HepG2 (cell line): ENCODE data around the gene DIAPH3. TPM values are rescaled to one million over a fixed set of nuclear protein-coding genes. Genes with fewer than 3 reads are reported as not detected.

ENCODE experiments used
- ATF1 ChIP-seq: IDR thresholded peaks from 2 replicates; pipeline ENCODE4 v1.6.1; 2016; ENCODE audit warnings: mild to moderate bottlenecking, control low read depth
- CCAR2 ChIP-seq: fragments of 200-400 bp; formaldehyde crosslinking; optimal IDR thresholded peaks from 2 replicates; pipeline ENCODE3; 2018; ENCODE audit warnings: low read depth, mild to moderate bottlenecking, low read length, moderate library complexity
- DBP ChIP-seq: sonication (generic); formaldehyde crosslinking; IDR thresholded peaks from 2 replicates; pipeline ENCODE4 v1.4.0; 2020; ENCODE audit warnings: missing genetic modification reagents; ENCODE audit errors: not compliant biosample characterization
- FOXO4 ChIP-seq: sonication (generic); formaldehyde crosslinking; conservative IDR thresholded peaks from 2 replicates; pipeline ENCODE4 v1.8.1; 2023; ENCODE audit warnings: missing genetic modification reagents
- ISL2 ChIP-seq: sonication (generic); formaldehyde crosslinking; IDR thresholded peaks from 2 replicates; pipeline ENCODE4 v1.5.0; 2020; ENCODE audit warnings: missing genetic modification reagents
- ISX ChIP-seq: sonication (generic); formaldehyde crosslinking; conservative IDR thresholded peaks from 2 replicates; pipeline ENCODE4 v1.5.0; 2020; ENCODE audit warnings: missing genetic modification reagents
- JUN ChIP-seq: sonication (generic); formaldehyde crosslinking; IDR thresholded peaks from 2 replicates; pipeline ENCODE4 v1.4.0; 2020; ENCODE audit warnings: mild to moderate bottlenecking, missing genetic modification reagents
- MNT ChIP-seq: fragments of 450-650 bp; IDR thresholded peaks from 2 replicates; pipeline ENCODE4 v1.6.1; 2016
- PTBP1 ChIP-seq: fragments of 200-400 bp; formaldehyde crosslinking; IDR thresholded peaks from 2 replicates; pipeline ENCODE4 v1.6.1; 2018; ENCODE audit warnings: low read length, low read depth; ENCODE audit not compliant: poor library complexity, severe bottlenecking
- SATB2 ChIP-seq: sonication (generic); formaldehyde crosslinking; IDR thresholded peaks from 2 replicates; pipeline ENCODE4 v1.5.0; 2020; ENCODE audit warnings: missing genetic modification reagents
- SP4 ChIP-seq: sonication (generic); formaldehyde crosslinking; IDR thresholded peaks from 2 replicates; pipeline ENCODE4 v1.8.1; 2023; ENCODE audit warnings: mild to moderate bottlenecking, missing genetic modification reagents
- ZC3H4 ChIP-seq: sonication (generic); formaldehyde crosslinking; IDR thresholded peaks from 2 replicates; pipeline ENCODE4 v1.4.0; 2020; ENCODE audit warnings: missing genetic modification reagents, borderline replicate concordance
- ZKSCAN5 ChIP-seq: sonication (generic); formaldehyde crosslinking; IDR thresholded peaks from 2 replicates; pipeline ENCODE4 v1.5.1; 2020; ENCODE audit warnings: mild to moderate bottlenecking, missing genetic modification reagents
- ZNF12 ChIP-seq: sonication (generic); formaldehyde crosslinking; IDR thresholded peaks from 2 replicates; pipeline ENCODE4 v1.5.0; 2020; ENCODE audit warnings: missing genetic modification reagents
- ZNF143 ChIP-seq: sonication (generic); formaldehyde crosslinking; IDR thresholded peaks from 2 replicates; pipeline ENCODE4 v1.4.0; 2020; ENCODE audit warnings: missing genetic modification reagents
- ZNF17 ChIP-seq: sonication (generic); formaldehyde crosslinking; IDR thresholded peaks from 2 replicates; pipeline ENCODE4 v1.5.0; 2020; ENCODE audit warnings: mild to moderate bottlenecking, missing genetic modification reagents
- ZNF580 ChIP-seq: IDR thresholded peaks from 2 replicates; pipeline ENCODE4 v1.6.1; 2016; ENCODE audit warnings: low read depth, borderline replicate concordance
- ZNF678 ChIP-seq: sonication (generic); formaldehyde crosslinking; IDR thresholded peaks from 2 replicates; pipeline ENCODE4 v1.4.0; 2020; ENCODE audit warnings: mild to moderate bottlenecking, missing genetic modification reagents
- ZNF766 ChIP-seq: sonication (generic); formaldehyde crosslinking; IDR thresholded peaks from 2 replicates; pipeline ENCODE4 v1.5.0; 2020; ENCODE audit warnings: missing genetic modification reagents, borderline replicate concordance
- ZNF772 ChIP-seq: sonication (generic); formaldehyde crosslinking; IDR thresholded peaks from 2 replicates; pipeline ENCODE4 v1.5.0; 2020; ENCODE audit warnings: mild to moderate bottlenecking, missing genetic modification reagents
- ZNF841 ChIP-seq: sonication (generic); formaldehyde crosslinking; IDR thresholded peaks from 2 replicates; pipeline ENCODE4 v1.8.1; 2023; ENCODE audit warnings: missing genetic modification reagents, borderline replicate concordance
- ZSCAN12 ChIP-seq: sonication (generic); formaldehyde crosslinking; IDR thresholded peaks from 2 replicates; pipeline ENCODE4 v1.9.0; 2021; ENCODE audit warnings: mild to moderate bottlenecking, missing genetic modification reagents
- ZSCAN21 ChIP-seq: sonication (generic); formaldehyde crosslinking; IDR thresholded peaks from 2 replicates; pipeline ENCODE4 v1.8.0; 2022; ENCODE audit warnings: mild to moderate bottlenecking, missing genetic modification reagents, moderate library complexity, borderline replicate concordance
- polyA plus RNA-seq, 8 experiments: library from polyadenylated mRNA; depleted of rRNA in 3 of 8; stranded (reverse) in 7 of 8; unstranded in 1 of 8; fragments of >200 nt; fragmentation: Illumina TruSeq in 4 of 8; extraction: Trizol in 4 of 8; gene quantifications; 2 replicates each; pipeline versions ENCODE4 v1.2.1 to v1.2.3, GENCODE V29; 2011 to 2016; ENCODE audit warnings: low read depth in 4 of 8, missing spikeins in 1 of 8, mixed read lengths in 1 of 8; ENCODE audit not compliant: insufficient read depth in 1 of 8
- total RNA-seq, 5 experiments: library from RNA; depleted of rRNA; stranded (reverse); fragments of >200 nt; fragmentation: Illumina TruSeq; extraction: Trizol; gene quantifications; 2 replicates each; pipeline ENCODE4 v1.2.3, GENCODE V29; 2016; ENCODE audit warnings: low read depth in 1 of 5
- TF ChIP-seq, protein P1 (sequence below): IDR thresholded peaks from 2 replicates; pipeline ENCODE4 v1.6.1; 2016
- TF ChIP-seq, protein P2 (sequence below): sonication (generic); formaldehyde crosslinking; IDR thresholded peaks from 2 replicates; pipeline ENCODE4 v1.8.0; 2022; ENCODE audit warnings: mild to moderate bottlenecking, missing genetic modification reagents, moderate library complexity

The DIAPH3 gene
- total and polyA plus RNA-seq, 2 of the 13 experiments (the other 11 are each of a cell fraction or from before 2014, with no cell fraction given): 4.0 to 9.3 TPM

DNA sequence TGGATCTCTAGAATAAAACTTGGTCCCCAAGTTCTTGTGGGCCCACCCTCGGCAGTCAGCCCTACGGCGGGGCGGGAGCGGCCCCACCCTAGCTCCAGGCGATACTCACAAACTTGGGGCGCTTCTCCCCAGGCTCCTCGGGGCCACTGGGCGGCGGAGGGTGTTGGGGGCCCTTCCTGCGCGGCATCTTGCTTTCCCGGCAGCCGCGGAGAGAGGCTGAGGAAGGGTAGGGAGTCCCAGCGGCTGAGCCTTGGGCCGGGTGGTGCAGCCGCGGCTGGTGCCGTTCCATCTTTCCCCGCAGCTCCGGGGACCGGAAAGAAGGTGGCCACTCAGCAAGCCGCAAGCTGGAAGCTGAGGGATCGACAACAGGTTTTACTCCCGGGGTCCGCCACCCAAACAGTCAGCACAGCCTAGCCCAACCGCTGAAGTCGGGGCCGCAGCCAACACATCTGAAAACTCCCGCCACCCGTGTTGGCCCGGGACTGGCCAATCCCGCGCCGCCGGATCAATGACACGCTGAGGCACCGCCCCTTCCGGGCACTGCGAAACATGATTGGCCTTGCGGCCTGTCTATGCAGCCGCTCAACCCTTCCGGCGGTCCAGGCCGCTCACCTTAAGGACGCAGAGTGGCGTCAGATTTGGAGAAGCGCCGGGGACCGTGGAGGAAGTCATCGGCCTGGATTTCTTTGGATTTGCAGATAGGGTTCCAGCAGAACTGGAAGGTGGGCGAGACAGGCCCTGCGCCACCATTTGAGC, at the start of gene DIAPH3 (continued):
- TF ChIP-seq FOXO4 (CRISPR knock-in tag) (no peak), ZNF17 (CRISPR knock-in tag) (no peak), JUN (CRISPR knock-in tag) (no peak), ATF1 (CRISPR knock-in tag) (peak; percentile 95), ZNF766 (CRISPR knock-in tag) (peak; percentile 49; the same call in 1 of the 2 replicates), SATB2 (CRISPR knock-in tag) (no peak), ZSCAN12 (CRISPR knock-in tag) (no peak), PTBP1 (peak; percentile 39), DBP (CRISPR knock-in tag) (no peak), ZNF12 (no peak), ZNF772 (peak; percentile 21; the same call in 1 of the 2 replicates), ZKSCAN5 (CRISPR knock-in tag) (no peak), ZNF143 (0 out of 2 replicates have a peak, but pooled peaks have one; percentile 37), MNT (0 out of 2 replicates have a peak, but pooled peaks have one; percentile 16), CCAR2 (no peak), ZSCAN21 (CRISPR knock-in tag) (peak; percentile 40; the same call in 1 of the 2 replicates), ZNF678 (CRISPR knock-in tag) (no peak), ISX (no peak), ZC3H4 (no peak), SP4 (CRISPR knock-in tag) (peak; percentile 93), ZNF580 (0 out of 2 replicates have a peak, but pooled peaks have one; percentile 23), ZNF841 (CRISPR knock-in tag) (peak; percentile 71; the same call in 1 of the 2 replicates), ISL2 (peak; percentile 68)
- TF ChIP-seq, protein P1, sequence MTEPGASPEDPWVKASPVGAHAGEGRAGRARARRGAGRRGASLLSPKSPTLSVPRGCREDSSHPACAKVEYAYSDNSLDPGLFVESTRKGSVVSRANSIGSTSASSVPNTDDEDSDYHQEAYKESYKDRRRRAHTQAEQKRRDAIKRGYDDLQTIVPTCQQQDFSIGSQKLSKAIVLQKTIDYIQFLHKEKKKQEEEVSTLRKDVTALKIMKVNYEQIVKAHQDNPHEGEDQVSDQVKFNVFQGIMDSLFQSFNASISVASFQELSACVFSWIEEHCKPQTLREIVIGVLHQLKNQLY (CRISPR knock-in tag): no peak
- TF ChIP-seq, protein P2, sequence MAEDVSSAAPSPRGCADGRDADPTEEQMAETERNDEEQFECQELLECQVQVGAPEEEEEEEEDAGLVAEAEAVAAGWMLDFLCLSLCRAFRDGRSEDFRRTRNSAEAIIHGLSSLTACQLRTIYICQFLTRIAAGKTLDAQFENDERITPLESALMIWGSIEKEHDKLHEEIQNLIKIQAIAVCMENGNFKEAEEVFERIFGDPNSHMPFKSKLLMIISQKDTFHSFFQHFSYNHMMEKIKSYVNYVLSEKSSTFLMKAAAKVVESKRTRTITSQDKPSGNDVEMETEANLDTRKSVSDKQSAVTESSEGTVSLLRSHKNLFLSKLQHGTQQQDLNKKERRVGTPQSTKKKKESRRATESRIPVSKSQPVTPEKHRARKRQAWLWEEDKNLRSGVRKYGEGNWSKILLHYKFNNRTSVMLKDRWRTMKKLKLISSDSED: no peak
